ENCODE measurements around the gene SLC6A16.

GRCh38 chr19:49247676-49248075 is 77.3 kb downstream of the SLC6A16 start:
- TF ChIP-seq CTCF (IDR thresholded peaks at IDR 0.05) (no peak), POLR2A (IDR thresholded peaks at IDR 0.05) (no peak)
